NB4 (cell line): ENCODE data around the gene C20orf204.

ENCODE experiments used
- DNase-seq: peaks from one replicate; pipeline ENCODE4 v3.0.0; 2010; ENCODE audit warnings: low read depth
- H3K4me3 ChIP-seq: one replicate; pipeline ENCODE4 v1.5.1; 2011; ENCODE audit warnings: mild to moderate bottlenecking, low read depth, low read length, moderate library complexity
- CTCF ChIP-seq: IDR thresholded peaks from one replicate; pipeline ENCODE4 v1.5.1; 2012; ENCODE audit warnings: low read depth, low read length
- MYC ChIP-seq: IDR thresholded peaks from 2 replicates; pipeline ENCODE4 v1.6.1; 2011; ENCODE audit warnings: low read depth, low read length
- POLR2A ChIP-seq: IDR thresholded peaks from 2 replicates; pipeline ENCODE4 v1.6.1; 2011; ENCODE audit warnings: mild to moderate bottlenecking; ENCODE audit not compliant: insufficient read length; ENCODE audit errors: extremely low read depth
- TF ChIP-seq, protein P1 (sequence below): IDR thresholded peaks from 2 replicates; pipeline ENCODE4 v1.6.1; 2011; ENCODE audit warnings: low read depth, low read length

The C20orf204 gene

GRCh38 chr20:64053841-64054661 lies 18.1 kb downstream of the C20orf204 start:
- no peak for DNase-seq
- no peak overlapping the region for H3K4me3 ChIP-seq
- no peak for TF ChIP-seq POLR2A
- TF ChIP-seq, protein P1, sequence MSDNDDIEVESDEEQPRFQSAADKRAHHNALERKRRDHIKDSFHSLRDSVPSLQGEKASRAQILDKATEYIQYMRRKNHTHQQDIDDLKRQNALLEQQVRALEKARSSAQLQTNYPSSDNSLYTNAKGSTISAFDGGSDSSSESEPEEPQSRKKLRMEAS: no peak
- no peak for TF ChIP-seq MYC
- no peak for TF ChIP-seq CTCF

DNA sequence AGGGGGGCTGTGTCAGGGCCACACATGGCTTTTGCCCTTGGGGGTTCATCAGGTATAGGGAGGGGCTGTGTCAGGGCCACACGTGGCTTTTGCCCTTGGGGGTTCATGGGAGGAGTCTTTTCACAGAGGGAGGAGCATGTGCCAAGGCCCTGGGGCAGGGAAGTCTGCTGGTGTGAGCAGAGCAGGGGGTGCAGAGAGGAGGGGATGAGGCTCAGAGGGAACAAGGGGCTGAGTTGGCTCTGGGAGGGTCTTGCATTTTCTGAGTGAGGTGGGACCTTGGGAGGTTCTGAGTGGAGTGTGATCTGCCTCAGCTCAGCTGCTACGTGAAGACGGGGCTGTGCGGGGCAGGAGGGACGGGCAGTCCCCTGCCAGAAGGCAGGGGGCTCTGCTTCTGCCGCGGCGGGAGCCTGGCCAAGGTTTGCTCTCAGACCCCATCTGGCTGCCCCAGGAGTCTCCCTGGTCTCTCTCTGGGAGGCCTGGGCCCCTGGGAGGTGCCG lies 19.5 kb downstream of the C20orf204 start:
- TF ChIP-seq, protein P1: no peak
- TF ChIP-seq CTCF (no peak), MYC (no peak), POLR2A (no peak)
- DNase-seq: no peak

GRCh38 chr20:64055893-64056638 lies 20.1 kb downstream of the C20orf204 start:
- H3K4me3 ChIP-seq: no peak overlapping the region
- TF ChIP-seq, protein P1: no peak
- no peak for TF ChIP-seq MYC
- peak; percentile 50 for DNase-seq

More for the DNA sequence above, 19.5 kb downstream of the C20orf204 start:
- H3K4me3 ChIP-seq: no peak overlapping the region

DNA sequence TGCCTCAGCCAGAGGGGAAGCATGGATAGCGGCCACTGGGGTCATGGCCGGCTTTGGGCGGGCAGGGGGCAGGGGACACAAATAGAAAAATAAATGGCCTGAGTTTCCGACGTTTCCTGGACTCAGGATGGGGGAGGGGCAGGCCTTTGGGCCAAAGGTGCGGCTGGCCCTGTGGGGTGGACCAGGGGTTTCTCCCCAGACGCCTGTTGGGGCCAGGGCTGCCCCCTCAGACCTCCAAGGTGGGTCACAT lies 20.6 kb downstream of the C20orf204 start:
- DNase-seq: no peak
- no peak overlapping the region for H3K4me3 ChIP-seq
- no peak for TF ChIP-seq CTCF
- TF ChIP-seq, protein P1: no peak
- TF ChIP-seq MYC: no peak
- TF ChIP-seq POLR2A: no peak

- DNase-seq: no peak
- H3K4me3 ChIP-seq: no peak overlapping the region
- TF ChIP-seq, protein P1: no peak
- no peak for TF ChIP-seq CTCF
- TF ChIP-seq MYC: no peak
- no peak for TF ChIP-seq POLR2A
Observed at GRCh38 chr20:64056889-64057627, 21.1 kb downstream of the C20orf204 start.
